HepG2 (cell line): ENCODE data around the gene SLC22A4. TPM values are rescaled to one million over a fixed set of nuclear protein-coding genes. Genes with fewer than 3 reads are reported as not detected.
A peak's percentile ranks its signal among the peaks of the same experiment; 100 is the strongest.

Experiments used
- CEBPG ChIP-seq: IDR thresholded peaks from 2 replicates; pipeline ENCODE4 v1.6.1; 2016
- HMGXB3 ChIP-seq: sonication (generic); formaldehyde crosslinking; IDR thresholded peaks from 2 replicates; pipeline ENCODE4 v1.4.0; 2020; ENCODE audit warnings: missing genetic modification reagents, borderline replicate concordance
- HOXD1 ChIP-seq: sonication (generic); formaldehyde crosslinking; IDR thresholded peaks from 2 replicates; pipeline ENCODE4 v1.5.0; 2020; ENCODE audit warnings: missing genetic modification reagents
- NCOA2 ChIP-seq: sonication (generic); formaldehyde crosslinking; IDR thresholded peaks from 2 replicates; pipeline ENCODE4 v1.8.0; 2022; ENCODE audit warnings: inconsistent platforms
- NR3C1 ChIP-seq: sonication (generic); formaldehyde crosslinking; IDR thresholded peaks from 2 replicates; pipeline ENCODE4 v1.4.0; 2020; ENCODE audit warnings: missing genetic modification reagents
- ONECUT2 ChIP-seq: sonication (generic); formaldehyde crosslinking; IDR thresholded peaks from 2 replicates; pipeline ENCODE4 v1.4.0; 2020; ENCODE audit warnings: missing genetic modification reagents
- POLR2AphosphoS5 ChIP-seq: IDR thresholded peaks from 2 replicates; pipeline ENCODE4 v1.6.1; 2012; ENCODE audit warnings: low read depth, low read length
- PRPF4 ChIP-seq: fragments of 200-400 bp; formaldehyde crosslinking; IDR thresholded peaks from 2 replicates; pipeline ENCODE4 v1.6.1; 2016; ENCODE audit warnings: low read length, low read depth; ENCODE audit not compliant: poor library complexity, severe bottlenecking
- RNF2 ChIP-seq: fragments of 450-650 bp; conservative IDR thresholded peaks from 2 replicates; pipeline ENCODE4 v1.6.1; 2016; ENCODE audit warnings: low read depth
- SMAD1 ChIP-seq: sonication (generic); formaldehyde crosslinking; IDR thresholded peaks from 2 replicates; pipeline ENCODE4 v1.4.0; 2020; ENCODE audit warnings: missing genetic modification reagents, low read depth, mild to moderate bottlenecking, borderline replicate concordance
- THAP7 ChIP-seq: sonication (generic); formaldehyde crosslinking; IDR thresholded peaks from 2 replicates; pipeline ENCODE4 v1.8.1; 2023; ENCODE audit warnings: mild to moderate bottlenecking, missing genetic modification reagents
- ZEB1 ChIP-seq: IDR thresholded peaks from 2 replicates; pipeline ENCODE4 v1.6.1; 2012; ENCODE audit warnings: mild to moderate bottlenecking, low read depth, inconsistent platforms; ENCODE audit not compliant: insufficient replicate concordance
- ZFP91 ChIP-seq: sonication (generic); formaldehyde crosslinking; IDR thresholded peaks from 2 replicates; pipeline ENCODE4 v1.9.0; 2022; ENCODE audit warnings: missing genetic modification reagents, mild to moderate bottlenecking, borderline replicate concordance
- ZNF136 ChIP-seq: sonication (generic); formaldehyde crosslinking; IDR thresholded peaks from 2 replicates; pipeline ENCODE4 v1.8.1; 2022; ENCODE audit warnings: low read depth, mild to moderate bottlenecking, moderate library complexity, missing genetic modification reagents
- ZNF34 ChIP-seq: sonication (generic); formaldehyde crosslinking; IDR thresholded peaks from 2 replicates; pipeline ENCODE4 v1.4.0; 2020; ENCODE audit warnings: mild to moderate bottlenecking, missing genetic modification reagents, borderline replicate concordance
- ZNF383 ChIP-seq: sonication (generic); formaldehyde crosslinking; IDR thresholded peaks from 2 replicates; pipeline ENCODE4 v1.4.0; 2020; ENCODE audit warnings: missing genetic modification reagents, mild to moderate bottlenecking, borderline replicate concordance
- ZNF451 ChIP-seq: sonication (generic); formaldehyde crosslinking; IDR thresholded peaks from 2 replicates; pipeline ENCODE4 v1.5.0; 2020; ENCODE audit warnings: mild to moderate bottlenecking, missing genetic modification reagents
- ZNF607 ChIP-seq: sonication (generic); formaldehyde crosslinking; IDR thresholded peaks from 2 replicates; pipeline ENCODE4 v1.5.1; 2020; ENCODE audit warnings: missing genetic modification reagents, mild to moderate bottlenecking, borderline replicate concordance
- ZNF709 ChIP-seq: sonication (generic); formaldehyde crosslinking; IDR thresholded peaks from 2 replicates; pipeline ENCODE4 v1.5.0; 2020; ENCODE audit warnings: mild to moderate bottlenecking, missing genetic modification reagents
- ZNF790 ChIP-seq: sonication (generic); formaldehyde crosslinking; IDR thresholded peaks from 2 replicates; pipeline ENCODE4 v1.8.0; 2022; ENCODE audit warnings: missing genetic modification reagents, mild to moderate bottlenecking, borderline replicate concordance
- ZSCAN21 ChIP-seq: sonication (generic); formaldehyde crosslinking; IDR thresholded peaks from 2 replicates; pipeline ENCODE4 v1.8.0; 2022; ENCODE audit warnings: mild to moderate bottlenecking, missing genetic modification reagents, moderate library complexity, borderline replicate concordance
- polyA plus RNA-seq, 8 experiments: library from polyadenylated mRNA; depleted of rRNA in 3 of 8; stranded (reverse) in 7 of 8; unstranded in 1 of 8; fragments of >200 nt; fragmentation: Illumina TruSeq in 4 of 8; extraction: Trizol in 4 of 8; gene quantifications; 2 replicates each; pipeline versions ENCODE4 v1.2.1 to v1.2.3, GENCODE V29; 2011 to 2016; ENCODE audit warnings: low read depth in 4 of 8, missing spikeins in 1 of 8, mixed read lengths in 1 of 8; ENCODE audit not compliant: insufficient read depth in 1 of 8
- total RNA-seq, 5 experiments: library from RNA; depleted of rRNA; stranded (reverse); fragments of >200 nt; fragmentation: Illumina TruSeq; extraction: Trizol; gene quantifications; 2 replicates each; pipeline ENCODE4 v1.2.3, GENCODE V29; 2016; ENCODE audit warnings: low read depth in 1 of 5

The SLC22A4 gene
- total and polyA plus RNA-seq, 2 of the 13 experiments (the other 11 are each of a cell fraction or from before 2014, with no cell fraction given) = 0.33 to 0.62 TPM

GRCh38 chr5:132369474-132370180, 75.4 kb downstream of the SLC22A4 start, which contains the start of gene SLC22A5 (continued):
- TF ChIP-seq ZFP91 (CRISPR knock-in tag) = peak; percentile 85
- peak; percentile 65 for TF ChIP-seq ZNF607 (CRISPR knock-in tag)
- no peak for TF ChIP-seq PRPF4
- peak; percentile 84 for TF ChIP-seq ZNF709 (CRISPR knock-in tag)
- peak; percentile 31; the same call in 1 of the 2 replicates for TF ChIP-seq HOXD1 (CRISPR knock-in tag)
- no peak for TF ChIP-seq ZNF136 (CRISPR knock-in tag)
- peak; percentile 54 for TF ChIP-seq THAP7 (CRISPR knock-in tag)
- TF ChIP-seq SMAD1 = peak; percentile 76; the same call in 1 of the 2 replicates
- TF ChIP-seq HMGXB3 (CRISPR knock-in tag) = 0 out of 2 replicates have a peak, but pooled peaks have one; percentile 14
- 0 out of 2 replicates have a peak, but pooled peaks have one; percentile 2 for TF ChIP-seq CEBPG (CRISPR knock-in tag)
- TF ChIP-seq ZSCAN21 (CRISPR knock-in tag) = peak; percentile 75; the same call in 1 of the 2 replicates
- no peak for TF ChIP-seq ONECUT2
- peak; percentile 58; the same call in 1 of the 2 replicates for TF ChIP-seq ZNF790 (CRISPR knock-in tag)
- TF ChIP-seq NCOA2 = no peak; the same call in 1 of the 2 replicates
- no peak; the same call in 1 of the 2 replicates for TF ChIP-seq POLR2AphosphoS5
- peak; percentile 92 for TF ChIP-seq RNF2
- no peak; the same call in 1 of the 2 replicates for TF ChIP-seq ZNF451 (CRISPR knock-in tag)
- 0 out of 2 replicates have a peak, but pooled peaks have one; percentile 50 for TF ChIP-seq ZNF34 (CRISPR knock-in tag)
- peak; percentile 47; the same call in 1 of the 2 replicates for TF ChIP-seq ZNF383 (CRISPR knock-in tag)
- no peak for TF ChIP-seq NR3C1 (CRISPR knock-in tag)
- no peak for TF ChIP-seq ZEB1
